ENCODE results near the gene CEP72. TPM values are rescaled to one million over a fixed set of nuclear protein-coding genes. Genes with fewer than 3 reads are reported as not detected.
"Not testable (repeated sequence)": the region's sequence is repeated elsewhere in the genome, so short reads cannot be mapped to it uniquely, and the experiment has no call there.

CEP72 gene
- total and polyA plus RNA-seq, 2 of the 13 experiments (the other 11 are each of a cell fraction or from before 2014, with no cell fraction given): 3.4 to 9.4 TPM

DNA sequence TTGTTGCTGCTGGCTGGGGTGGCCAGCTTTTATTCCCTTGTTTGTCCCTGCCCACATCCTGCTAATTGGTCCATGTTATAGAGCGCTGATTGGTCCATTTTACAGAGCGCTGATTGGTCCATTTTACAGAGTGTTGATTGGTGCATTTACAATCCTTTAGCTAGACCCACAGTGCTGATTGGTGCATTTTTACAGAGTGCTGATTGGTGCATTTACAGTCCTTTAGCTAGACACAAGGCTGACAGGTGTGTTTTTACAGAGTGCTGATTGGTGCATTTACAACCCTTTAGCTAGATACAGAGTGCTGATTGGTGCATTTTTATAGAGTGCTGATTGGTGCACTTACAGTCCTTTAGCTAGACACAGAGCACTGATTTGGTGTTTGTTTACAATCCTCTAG is 34.9 kb upstream of the CEP72 start:
- POLR2A ChIA-PET; H3K4me1 ChIP-seq (ENCODE audit: insufficient read depth, low read length); DNase-seq (ENCODE audit: low spot score); H3K27ac ChIP-seq (ENCODE audit: extremely low read length, insufficient read depth, low read length); ATAC-seq; FAIRE-seq; H3K4me3 ChIP-seq (replicated peaks in 1 of 3; ENCODE audit: insufficient read depth in 1 of 3, low read depth in 2 of 3, low read length in 3 of 3); BruUV-seq (replicated peaks); H3K9me3 ChIP-seq (ENCODE audit: low read length); CTCF ChIA-PET (ENCODE audit: low intra/inter-chr PET ratio, low total read pairs); H2AFZ ChIP-seq (ENCODE audit: low read length); H3K79me2 ChIP-seq (ENCODE audit: insufficient read depth, low read length); H3K9ac ChIP-seq (ENCODE audit: insufficient read depth, low read depth, low read length); H4K20me1 ChIP-seq (ENCODE audit: insufficient read depth, low read length); in situ Hi-C loops (cut with HindIII; ENCODE audit: extremely low pct_ligation_motif_present, low pct_unique_long_range_greater_than_20kb); intact Hi-C loops (cut with micrococcal nuclease; ENCODE audit: unreplicated experiment); H3K36me3 ChIP-seq (replicated peaks in 1 of 2; ENCODE audit: control insufficient read depth in 1 of 2, insufficient read depth in 2 of 2, low read length in 2 of 2); H3K4me2 ChIP-seq (ENCODE audit: low read depth, low read length): not testable (repeated sequence)
- TF ChIP-seq MAFK (conservative IDR thresholded peaks at IDR 0.05 in 1 of 2, IDR thresholded peaks at IDR 0.05 in 1 of 2; ENCODE audit: low read length in 2 of 2) (peak in 1 of 2 experiments; percentile 40; a peak in 3 of 4 replicates), MAFF (IDR thresholded peaks at IDR 0.05; ENCODE audit: low read depth, low read length) (peak; percentile 39; the same call in 1 of the 2 replicates), NFYB (CRISPR knock-in tag; IDR thresholded peaks at IDR 0.05) (0 out of 2 replicates have a peak, but pooled peaks have one; percentile 10)
- WGBS (ENCODE audit: low lambda C conversion rate): 39% methylated on average over 2 of the region's 2 CpGs
- peaks cover 3 to 61% of the 10 kb centered on the region in 2 experiments for H3K27me3 ChIP-seq (ENCODE audit: control insufficient read depth in 1 of 2, insufficient read depth in 2 of 2, low read length in 2 of 2)

DNA sequence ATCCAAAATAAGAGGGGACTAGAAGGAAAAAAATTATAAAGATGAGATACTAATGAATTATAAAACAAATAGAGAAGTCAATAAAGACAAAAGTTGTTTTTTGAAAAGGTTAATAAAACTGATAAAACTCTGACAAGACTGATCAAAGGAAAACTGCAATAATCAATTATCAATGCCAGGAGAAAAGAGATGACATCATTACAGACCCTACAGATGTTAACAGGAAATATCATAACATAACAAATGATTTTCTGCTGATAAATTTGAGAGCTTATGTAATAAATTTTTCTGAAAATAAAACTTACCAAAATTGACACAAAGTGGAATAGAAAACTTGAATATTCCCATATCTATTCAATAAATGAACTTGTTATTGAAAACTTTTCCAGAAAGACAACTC is 34.3 kb upstream of the CEP72 start:
- Histone ChIP-seq H2AFZ (ENCODE audit: low read length) (no peak overlapping the region), H3K9me3 (ENCODE audit: low read length) (peaks cover 5% of the 10 kb centered on the region; the same call in 1 of the 2 replicates), H3K4me3 (replicated peaks in 1 of 3; ENCODE audit: insufficient read depth in 1 of 3, low read depth in 2 of 3, low read length in 3 of 3) (no peak overlapping the region), H3K36me3 (replicated peaks in 1 of 2; ENCODE audit: control insufficient read depth in 1 of 2, insufficient read depth in 2 of 2, low read length in 2 of 2) (no peaks in the 10 kb centered on the region), H3K9ac (ENCODE audit: insufficient read depth, low read depth, low read length) (no peak overlapping the region), H3K27ac (ENCODE audit: extremely low read length, insufficient read depth, low read length) (no peak overlapping the region), H3K4me1 (ENCODE audit: insufficient read depth, low read length) (no peaks in the 10 kb centered on the region), H3K79me2 (ENCODE audit: insufficient read depth, low read length) (no peaks in the 10 kb centered on the region), H4K20me1 (ENCODE audit: insufficient read depth, low read length) (no peaks in the 10 kb centered on the region), H3K4me2 (ENCODE audit: low read depth, low read length) (no peak overlapping the region), H3K27me3 (ENCODE audit: control insufficient read depth in 1 of 2, insufficient read depth in 2 of 2, low read length in 2 of 2) (peaks cover 4 to 59% of the 10 kb centered on the region in 2 experiments)
- ChIA-PET CTCF (ENCODE audit: low intra/inter-chr PET ratio, low total read pairs) (no interaction called here), POLR2A (no interaction called here)
- DNase-seq (ENCODE audit: low spot score): no peak
- FAIRE-seq: no peak
- no TSS peak for BruUV-seq (replicated peaks)
- TF ChIP-seq ZNF225 (CRISPR knock-in tag; IDR thresholded peaks at IDR 0.05) (no peak), ATF7 (IDR thresholded peaks at IDR 0.05) (peak; percentile 81), ATF7 (CRISPR knock-in tag; IDR thresholded peaks at IDR 0.05) (no peak)
- no peak for ATAC-seq
- in situ Hi-C loops (cut with HindIII; ENCODE audit: extremely low pct_ligation_motif_present, low pct_unique_long_range_greater_than_20kb) (no loop called here), intact Hi-C loops (cut with micrococcal nuclease; ENCODE audit: unreplicated experiment) (no loop called here)

Data from HepG2 (cell line).